GM19099 (cell line): ENCODE data around the gene HOXD10.

Experiments used
- POLR2A ChIP-seq: IDR thresholded peaks from 3 replicates; pipeline ENCODE4 v1.6.1; 2011; ENCODE audit warnings: low read depth; ENCODE audit not compliant: insufficient read length; ENCODE audit errors: extremely low read depth

The HOXD10 gene

GRCh38 chr2:176089843-176090395, 26.7 kb upstream of the HOXD10 start:
- TF ChIP-seq POLR2A: no peak

DNA sequence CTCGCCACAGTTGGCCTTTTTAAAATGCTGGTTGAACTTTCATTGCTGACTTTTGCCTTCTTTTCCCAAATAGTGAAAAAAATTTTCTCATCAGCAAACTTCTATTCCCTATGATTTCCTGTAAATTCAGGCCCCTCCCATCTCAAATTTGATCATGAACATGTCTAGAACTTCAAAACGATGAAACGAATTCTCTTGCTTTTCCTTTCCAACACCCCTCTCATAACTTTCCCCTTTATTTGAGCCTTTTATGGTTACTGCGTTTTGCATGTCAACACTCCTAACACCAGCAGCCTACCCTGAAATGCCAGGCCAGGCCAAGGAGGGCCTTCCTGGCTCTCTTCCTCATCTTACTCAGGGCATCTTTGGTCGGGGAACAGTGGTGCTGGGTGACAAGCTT, 25.7 kb upstream of the HOXD10 start:
- no peak for TF ChIP-seq POLR2A

- TF ChIP-seq POLR2A: no peak
These were observed 25.0 kb upstream of the HOXD10 start for GRCh38 chr2:176091329-176092258.

DNA sequence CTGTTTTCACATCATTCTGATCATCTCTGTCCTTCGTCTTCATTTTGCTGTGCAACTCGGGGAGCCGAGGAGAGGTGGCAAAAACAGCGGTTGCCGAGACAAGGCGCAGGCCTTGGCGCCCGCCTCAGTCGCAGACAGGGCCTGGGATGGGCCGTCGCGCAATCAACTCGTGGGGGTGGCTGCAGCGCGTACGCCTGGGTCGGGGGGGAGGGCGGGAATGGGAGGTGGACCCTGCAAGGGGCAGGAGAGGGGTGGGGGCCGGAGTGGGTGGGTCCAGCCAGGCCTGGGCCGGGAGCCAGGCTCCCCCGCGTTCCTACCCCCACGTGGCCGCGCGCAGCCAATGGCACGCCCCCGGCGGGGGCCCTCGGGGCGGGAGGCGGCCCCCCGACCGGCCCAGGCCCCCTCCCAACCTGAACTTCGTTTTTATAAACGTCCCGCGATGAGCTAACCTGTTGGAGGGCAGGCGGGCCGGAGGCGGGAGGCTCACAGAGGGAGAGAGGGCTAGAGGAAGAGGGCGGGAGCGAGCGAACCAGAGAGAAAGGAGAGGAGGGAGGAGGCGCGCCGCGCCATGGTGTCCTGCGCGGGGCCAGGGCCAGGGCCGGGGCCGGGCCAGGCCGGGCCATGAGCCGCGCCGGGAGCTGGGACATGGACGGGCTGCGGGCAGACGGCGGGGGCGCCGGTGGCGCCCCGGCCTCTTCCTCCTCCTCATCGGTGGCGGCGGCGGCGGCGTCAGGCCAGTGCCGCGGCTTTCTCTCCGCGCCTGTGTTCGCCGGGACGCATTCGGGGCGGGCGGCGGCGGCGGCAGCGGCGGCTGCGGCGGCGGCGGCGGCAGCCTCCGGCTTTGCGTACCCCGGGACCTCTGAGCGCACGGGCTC, 24.1 kb upstream of the HOXD10 start, which contains the start of gene HOXD13:
Gene HOXD13 (plus strand): TSS at position 452 of the 875 bp plus-strand sequence. CDS start 170 bp downstream, at position 622.
- no peak for TF ChIP-seq POLR2A

- TF ChIP-seq POLR2A: no peak
These were observed 23.3 kb upstream of the HOXD10 start for GRCh38 chr2:176093145-176093897.

DNA sequence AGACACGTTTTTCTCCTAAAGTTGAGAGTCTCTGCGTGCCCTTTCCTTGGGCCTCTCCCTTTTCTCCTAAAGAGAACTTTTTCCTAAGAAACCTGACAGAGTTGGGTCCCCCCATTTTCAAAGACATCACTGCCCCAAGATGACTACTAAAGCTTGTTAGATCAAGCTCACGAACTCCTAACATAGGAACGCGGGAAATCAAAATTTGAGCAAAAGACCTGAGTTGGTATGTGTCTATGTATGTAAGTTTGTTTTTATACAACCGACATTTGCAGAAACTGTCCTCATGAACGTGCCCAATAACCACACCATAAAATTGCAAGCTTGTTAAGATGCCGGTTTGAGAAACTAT, 22.7 kb upstream of the HOXD10 start:
- TF ChIP-seq POLR2A: no peak

GRCh38 chr2:176094349-176094748, 22.2 kb upstream of the HOXD10 start:
- TF ChIP-seq POLR2A: no peak

DNA sequence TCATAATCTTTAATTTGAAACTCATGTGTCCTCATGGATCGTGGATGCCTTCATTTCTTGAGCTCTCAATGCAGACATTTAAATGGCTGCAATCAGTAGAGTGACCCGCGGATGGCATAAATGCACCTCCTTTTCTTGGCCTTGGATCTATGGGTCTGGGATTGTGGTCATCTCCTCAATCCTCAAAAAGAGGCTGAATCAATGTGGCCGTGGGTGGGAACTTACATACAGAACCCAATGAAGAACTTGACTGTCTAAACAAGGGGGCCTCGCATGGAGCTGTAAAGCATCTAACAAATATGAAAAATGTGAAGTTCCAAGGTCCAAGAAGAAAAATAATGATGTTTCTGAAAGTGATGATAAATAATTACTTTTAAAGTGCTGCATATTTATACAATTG, 21.2 kb upstream of the HOXD10 start:
- TF ChIP-seq POLR2A: no peak

DNA sequence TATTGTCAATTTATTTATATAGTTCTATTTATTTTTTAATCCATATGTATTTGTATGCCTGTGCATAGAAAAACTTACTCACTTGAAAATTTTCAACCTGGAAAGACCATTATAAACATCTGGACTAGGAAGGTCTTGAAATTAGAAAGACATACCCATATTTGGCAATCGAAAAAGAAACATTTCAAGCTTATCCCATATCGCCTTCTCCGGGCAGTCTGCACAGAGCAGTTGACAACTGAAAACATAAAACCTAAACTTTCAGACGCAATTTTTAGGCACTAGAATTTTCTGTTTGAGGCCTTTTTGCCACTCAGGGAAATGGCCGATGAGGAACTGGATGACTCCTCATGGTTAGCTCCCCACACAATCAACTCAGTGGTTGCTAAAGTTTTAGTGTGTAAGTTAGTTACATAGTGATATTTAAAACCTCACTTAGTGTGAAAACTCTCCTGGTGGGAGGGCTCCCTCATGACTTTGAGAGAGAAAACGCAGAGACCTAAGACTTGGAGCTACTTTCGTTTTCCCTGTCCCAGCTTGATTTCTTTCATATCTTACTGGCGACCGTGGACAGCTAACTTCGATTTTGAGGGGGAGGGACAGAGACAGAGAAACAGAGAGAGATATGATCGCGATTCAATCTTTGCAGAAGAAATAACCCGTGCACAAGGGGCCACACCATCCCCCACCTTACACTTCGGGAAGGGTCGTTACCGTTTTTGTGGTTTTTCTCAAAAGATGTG, 20.2 kb upstream of the HOXD10 start:
- TF ChIP-seq POLR2A: no peak

DNA sequence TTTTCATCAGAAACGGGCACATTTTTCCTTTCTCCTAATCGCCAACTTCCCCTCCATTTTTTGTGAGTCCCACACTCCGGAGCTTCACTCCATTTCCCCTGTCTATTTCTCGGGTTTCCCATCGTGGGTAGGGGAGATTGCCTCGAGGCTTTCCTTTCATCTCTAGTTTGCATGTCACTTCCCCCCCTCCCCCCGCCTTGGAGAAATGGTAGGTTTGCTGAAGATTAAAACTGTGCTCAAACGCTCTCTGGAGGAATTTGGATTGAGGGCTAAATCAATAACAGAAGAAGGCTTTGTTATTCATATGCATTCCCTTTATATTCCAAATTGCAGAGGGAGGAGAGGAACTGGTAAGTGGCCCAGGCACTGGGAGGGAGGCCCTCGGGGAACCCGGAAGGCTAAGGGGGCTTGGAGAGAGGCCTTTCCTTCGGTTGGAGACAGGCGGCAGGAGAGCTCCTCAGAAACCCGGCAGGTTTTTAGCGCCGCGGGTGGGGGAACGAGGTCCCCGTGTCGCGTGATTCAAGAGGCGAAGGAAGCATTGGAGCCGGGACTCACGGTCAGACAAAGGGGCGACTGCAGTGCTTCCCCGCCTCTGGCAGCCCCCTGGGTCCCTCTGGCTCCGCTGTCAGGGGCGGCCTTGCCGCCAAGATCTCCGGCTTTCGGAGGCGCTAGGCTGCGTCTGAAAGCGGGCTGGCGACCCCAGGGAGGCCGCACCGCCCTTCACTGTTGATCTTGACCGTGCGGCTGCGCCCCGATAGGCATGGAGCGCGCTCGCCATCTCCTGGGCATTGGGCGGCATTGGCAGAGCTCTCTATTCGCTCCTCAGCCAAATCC, 19.4 kb upstream of the HOXD10 start:
- no peak for TF ChIP-seq POLR2A

DNA sequence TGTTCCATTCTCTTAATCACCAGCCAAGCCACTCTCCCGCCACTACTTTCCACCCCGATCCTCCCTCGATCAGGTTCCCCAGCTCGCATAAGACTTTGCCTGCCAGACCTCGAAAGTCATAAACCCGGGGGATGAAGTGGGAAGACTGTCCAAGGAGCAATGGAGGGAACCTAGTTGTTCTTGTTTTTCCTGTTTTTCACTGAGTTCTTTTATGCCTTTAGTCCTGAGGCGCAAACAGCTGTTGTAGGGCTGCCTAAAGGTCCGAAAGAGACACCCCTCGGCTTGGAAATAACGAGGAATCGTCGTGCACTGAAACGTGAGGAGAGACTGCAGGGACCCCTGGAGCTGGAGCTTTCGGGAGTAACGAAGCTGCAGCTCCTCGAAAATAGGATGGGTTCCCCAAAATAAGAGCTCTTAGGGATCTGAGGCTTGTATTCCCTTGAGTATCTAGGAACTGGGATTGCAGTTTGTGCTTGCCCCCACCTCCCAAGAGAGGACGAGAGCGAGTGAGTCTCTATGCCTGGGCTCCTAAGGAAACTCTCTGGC, 18.7 kb upstream of the HOXD10 start:
- no peak for TF ChIP-seq POLR2A

- TF ChIP-seq POLR2A: no peak
These were observed 18.0 kb upstream of the HOXD10 start for GRCh38 chr2:176098366-176099158.
